ENCODE results near the gene ST3GAL4.

Gene ST3GAL4

GRCh38 chr11:126456783-126457542 lies 101.5 kb downstream of the ST3GAL4 start:
- no peak for DNase-seq

- no peak for DNase-seq
Observed at GRCh38 chr11:126457817-126458216, 102.3 kb downstream of the ST3GAL4 start.

DNA sequence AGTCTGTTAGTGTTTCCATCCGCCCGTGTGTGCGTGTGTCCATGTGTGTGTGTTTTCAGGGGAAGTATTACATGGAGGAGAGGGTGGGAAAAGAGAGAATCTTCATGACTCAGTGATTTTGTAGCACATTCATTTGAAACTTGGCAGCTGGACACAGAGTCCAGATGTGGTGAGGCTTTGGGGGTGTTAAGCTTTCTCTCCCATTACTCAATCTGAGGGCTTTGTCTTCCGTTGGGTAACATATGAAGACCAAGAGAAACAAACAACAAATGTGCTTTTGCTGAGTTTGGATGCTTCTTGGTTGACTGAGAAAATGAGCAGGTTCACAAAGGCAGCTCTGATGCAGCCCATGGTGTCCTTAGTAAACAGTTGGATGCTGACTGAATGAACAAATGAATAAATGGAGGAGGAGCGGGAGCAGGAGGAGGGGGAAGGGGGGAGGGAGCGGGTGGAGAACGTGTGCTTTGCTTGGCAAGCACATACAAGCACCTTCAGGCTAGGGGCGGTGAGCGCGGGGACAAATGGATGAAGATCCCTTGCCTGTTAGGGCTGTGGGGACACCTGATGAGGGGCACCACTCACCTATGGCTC lies 104.3 kb downstream of the ST3GAL4 start:
- DNase-seq, result no peak

GRCh38 chr11:126460417-126461095 lies 105.1 kb downstream of the ST3GAL4 start:
- DNase-seq, result no peak

GRCh38 chr11:126461096-126461440 lies 105.6 kb downstream of the ST3GAL4 start:
- no peak for DNase-seq

DNA sequence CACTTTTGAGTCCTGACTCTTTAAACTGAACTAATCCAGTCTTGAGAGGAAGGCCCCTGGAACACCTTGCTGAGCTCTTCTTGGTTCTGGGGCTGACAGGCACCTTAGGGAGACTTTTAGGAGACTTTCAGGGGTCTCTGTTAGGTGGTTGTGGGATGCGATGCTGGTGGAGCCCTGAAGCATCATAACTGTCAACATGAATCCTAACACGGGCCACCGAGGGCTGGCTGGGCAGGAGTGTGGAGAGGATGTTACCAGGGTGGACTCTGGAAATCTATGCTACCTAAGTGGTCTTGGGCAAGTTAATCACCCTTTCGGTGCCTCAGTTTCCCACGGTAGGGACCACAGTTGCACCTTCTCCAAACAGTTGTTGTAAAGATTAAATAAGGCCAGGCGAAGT lies 106.5 kb downstream of the ST3GAL4 start:
- no peak for DNase-seq

- no peak for DNase-seq
Observed at GRCh38 chr11:126462422-126462821, 106.9 kb downstream of the ST3GAL4 start.
